Stimulated activated CD4-positive, alpha-beta T cell treated with anti-CD3 and anti-CD28 coated beads, TNF-alpha, amount 100 ng/mL, for 24 hours (primary cell): ENCODE data around the gene RPS28.
A peak's percentile ranks its signal among the peaks of the same experiment; 100 is the strongest.
"Not testable (repeated sequence)": the region's sequence is repeated elsewhere in the genome, so short reads cannot be mapped to it uniquely, and the experiment has no call there.

Experiments
- DNase-seq, 3 experiments: peaks; one replicate each; pipeline ENCODE4 v3.0.0-alpha.2; 2020; ENCODE audit warnings: low read depth in 3 of 3

The RPS28 gene

DNA sequence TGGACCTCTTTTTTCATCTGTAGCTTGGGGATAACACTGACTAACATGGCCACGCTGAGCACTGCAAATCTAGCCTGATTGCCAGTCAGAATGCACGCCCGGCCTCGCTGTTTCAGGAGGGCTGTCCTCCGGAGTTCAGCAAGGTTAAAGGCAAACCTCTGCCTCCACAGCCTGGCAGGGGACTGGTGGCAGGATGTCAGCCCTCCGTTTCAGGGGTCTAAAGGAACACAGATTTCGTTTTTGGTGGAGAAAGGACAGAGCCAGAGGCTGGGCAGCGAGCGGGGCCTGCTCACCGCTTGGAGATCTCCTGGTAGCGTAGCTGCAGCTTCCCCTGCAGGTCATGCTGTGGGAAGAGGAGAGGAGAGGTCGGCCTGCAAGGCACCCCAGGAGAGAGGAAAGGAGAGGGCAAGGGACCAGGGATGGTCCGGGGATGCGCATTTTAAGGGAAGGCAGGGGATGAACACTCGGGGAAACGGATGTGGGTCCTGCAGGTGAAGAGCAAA is 681 bp upstream of the RPS28 start:
- no peak for DNase-seq

- no peak for DNase-seq
Observed at GRCh38 chr19:8321986-8322637, 816 bp downstream of the RPS28 start.

DNA sequence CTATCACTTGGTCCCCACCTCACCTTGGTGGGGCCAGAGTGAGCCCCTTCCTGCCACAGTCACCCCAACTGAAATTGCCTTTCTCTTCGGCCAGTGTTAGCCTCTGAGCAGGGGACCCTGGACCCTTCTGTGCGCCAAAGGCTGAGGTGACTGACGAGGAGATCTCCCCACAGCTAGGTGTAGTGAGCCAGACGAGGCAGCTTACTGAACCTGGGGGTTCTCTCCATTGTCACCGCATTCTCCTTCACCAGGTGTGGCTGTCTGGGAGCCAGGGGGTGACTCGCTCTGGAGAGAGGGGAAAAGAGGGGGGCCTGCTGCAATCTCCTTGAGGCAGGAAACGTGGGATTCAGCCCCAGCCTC is 1.3 kb downstream of the RPS28 start:
- DNase-seq: no peak

- DNase-seq: no peak
Observed at GRCh38 chr19:8323781-8324185, 2.5 kb downstream of the RPS28 start.

DNA sequence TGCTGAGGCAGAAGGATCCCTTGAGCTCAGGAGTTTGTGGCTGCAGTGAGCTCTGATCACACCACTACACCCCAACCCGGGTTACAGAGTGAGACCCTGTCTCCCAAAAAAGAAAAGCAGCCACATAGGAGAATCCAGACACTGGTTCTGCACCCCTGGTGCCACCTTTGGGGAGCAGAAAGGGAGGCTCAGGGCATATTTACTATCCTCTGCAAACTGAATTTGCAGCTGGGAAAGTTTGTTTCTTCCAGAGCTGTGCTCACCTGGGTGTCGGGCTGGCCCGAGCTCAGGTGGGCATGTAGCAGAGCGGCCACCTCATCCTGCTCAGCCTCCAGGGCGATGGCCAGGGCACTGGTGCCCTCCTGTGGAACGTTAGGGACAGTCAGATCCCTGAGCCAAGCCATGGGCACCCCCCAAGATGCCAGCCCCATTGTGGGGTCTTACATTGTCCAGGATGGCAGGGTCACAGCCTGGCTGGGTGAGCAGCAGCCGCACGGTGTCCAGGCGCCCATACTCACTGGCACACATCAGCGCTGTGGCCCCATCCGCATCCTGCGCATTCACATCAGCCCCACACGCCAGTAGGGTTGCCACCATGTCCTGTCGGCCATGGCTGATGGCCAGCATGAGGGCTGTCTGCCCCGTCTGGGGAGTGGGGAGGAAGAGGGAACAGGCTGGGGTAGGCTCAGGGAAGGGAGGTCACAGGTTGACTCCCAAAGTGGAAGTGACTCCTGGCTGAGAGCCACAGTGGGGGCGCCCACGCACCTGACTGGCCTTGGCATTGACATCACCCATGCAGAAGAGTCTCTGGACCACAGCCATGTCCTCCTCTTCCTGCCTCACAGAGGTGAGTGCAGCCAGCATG is 3.1 kb downstream of the RPS28 start:
- DNase-seq: peak in 1 of 3 experiments; percentile 29

GRCh38 chr19:8325454-8325853 is 4.2 kb downstream of the RPS28 start:
- no peak for DNase-seq

GRCh38 chr19:8329996-8330395 is 8.7 kb downstream of the RPS28 start:
- no peak for DNase-seq

DNA sequence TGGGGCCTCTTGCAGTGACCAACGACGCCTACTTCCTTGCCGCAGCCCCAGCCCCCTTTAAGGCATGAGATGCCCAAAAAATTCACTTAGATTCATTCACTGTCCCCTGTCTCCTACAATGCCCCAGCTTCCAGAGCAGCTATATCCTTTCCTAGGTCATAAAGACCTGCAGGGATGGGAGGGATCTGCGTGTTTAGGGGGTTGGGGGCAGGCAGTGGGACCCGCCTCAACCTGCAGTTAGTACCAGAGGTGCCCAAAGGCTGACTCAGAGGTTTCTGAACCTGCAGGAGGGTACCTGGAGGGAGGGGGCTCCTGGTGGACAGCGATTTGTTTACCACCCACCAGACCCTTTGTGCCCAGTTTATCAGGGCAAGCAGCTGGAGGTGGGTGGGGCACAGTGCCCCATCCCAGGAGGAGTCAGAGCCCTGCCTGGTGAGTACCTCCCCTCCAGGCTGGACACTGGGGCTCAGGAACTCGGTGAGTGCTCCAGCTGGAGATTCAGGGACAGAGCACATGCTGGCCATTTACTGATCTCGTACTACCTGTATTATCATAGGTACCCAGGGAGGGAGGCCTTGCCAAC is 10.1 kb downstream of the RPS28 start:
- DNase-seq: no peak

GRCh38 chr19:8332976-8333766 is 11.9 kb downstream of the RPS28 start:
- DNase-seq: no peak

DNA sequence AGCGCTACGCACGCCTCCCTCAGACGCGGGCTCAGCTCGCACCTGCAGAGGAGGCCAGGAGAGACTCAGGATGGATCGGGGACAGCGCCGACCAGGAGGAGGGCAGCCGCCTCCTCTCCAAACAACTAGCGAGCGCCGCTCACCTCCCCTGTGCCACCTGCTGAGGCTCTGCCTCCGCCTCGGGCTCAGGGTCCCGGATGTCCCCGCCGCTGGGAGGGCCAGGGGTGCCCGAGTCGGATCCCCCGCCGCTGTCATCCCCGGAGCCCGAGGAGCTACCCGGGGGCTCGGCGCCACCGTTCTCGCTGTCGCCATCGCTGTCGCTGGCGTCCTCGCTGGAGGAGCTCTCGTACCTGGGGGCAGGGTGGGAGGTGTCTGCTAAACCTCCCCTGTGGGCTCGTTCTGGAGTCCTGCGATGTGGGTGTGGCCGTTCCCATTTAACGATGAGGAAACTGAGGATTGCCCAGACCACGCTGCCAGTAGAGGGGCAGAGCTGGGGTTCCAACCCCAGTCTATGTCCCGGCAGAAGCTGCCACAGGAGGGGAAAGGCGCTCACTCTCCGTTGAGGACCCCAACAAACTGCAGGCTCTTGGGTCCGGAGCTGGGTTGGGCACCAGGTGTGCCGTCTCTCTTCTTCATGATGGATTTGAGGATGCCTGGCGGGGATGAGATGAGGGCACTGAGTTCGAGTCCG is 12.6 kb downstream of the RPS28 start:
- DNase-seq: no peak

- DNase-seq: peak in 1 of 3 experiments; percentile 49
Observed at GRCh38 chr19:8334458-8335342, 13.4 kb downstream of the RPS28 start.

DNA sequence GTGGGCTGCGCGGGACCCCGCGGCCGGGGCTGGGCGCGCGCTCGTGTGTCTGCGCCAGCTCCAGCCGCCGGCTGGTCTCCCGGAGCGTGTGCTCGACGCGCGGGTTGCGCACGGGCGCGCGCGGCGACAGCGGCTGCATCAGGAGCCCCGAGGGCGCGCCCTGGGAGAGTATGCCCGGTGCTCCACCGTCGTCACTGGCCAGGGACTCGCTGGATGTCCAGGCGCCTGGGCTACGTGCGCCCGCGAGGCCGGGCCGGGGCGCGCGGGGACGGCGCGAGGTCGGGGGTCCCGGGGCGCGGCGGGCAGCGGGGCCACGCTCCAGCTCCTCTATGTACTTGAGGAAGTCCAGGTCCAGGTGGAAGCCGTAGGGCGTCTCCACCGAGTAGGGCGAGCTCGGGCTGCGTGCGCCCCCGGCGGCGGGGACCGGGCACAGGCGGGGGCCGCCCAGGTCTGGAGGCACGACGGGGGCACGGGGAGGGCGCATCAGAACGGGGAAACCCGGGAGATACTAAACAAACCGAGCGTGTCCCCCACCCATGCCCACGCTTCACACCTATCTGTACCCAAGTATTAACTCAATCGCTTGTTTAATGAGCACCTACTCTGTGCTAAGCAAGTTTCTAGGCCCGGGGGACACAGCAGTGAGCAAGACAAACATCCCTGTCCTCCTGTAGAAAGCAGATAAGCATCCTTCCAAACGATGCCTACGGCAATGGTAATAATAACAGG is 14.2 kb downstream of the RPS28 start:
- DNase-seq: peak in 1 of 3 experiments; percentile 34

DNA sequence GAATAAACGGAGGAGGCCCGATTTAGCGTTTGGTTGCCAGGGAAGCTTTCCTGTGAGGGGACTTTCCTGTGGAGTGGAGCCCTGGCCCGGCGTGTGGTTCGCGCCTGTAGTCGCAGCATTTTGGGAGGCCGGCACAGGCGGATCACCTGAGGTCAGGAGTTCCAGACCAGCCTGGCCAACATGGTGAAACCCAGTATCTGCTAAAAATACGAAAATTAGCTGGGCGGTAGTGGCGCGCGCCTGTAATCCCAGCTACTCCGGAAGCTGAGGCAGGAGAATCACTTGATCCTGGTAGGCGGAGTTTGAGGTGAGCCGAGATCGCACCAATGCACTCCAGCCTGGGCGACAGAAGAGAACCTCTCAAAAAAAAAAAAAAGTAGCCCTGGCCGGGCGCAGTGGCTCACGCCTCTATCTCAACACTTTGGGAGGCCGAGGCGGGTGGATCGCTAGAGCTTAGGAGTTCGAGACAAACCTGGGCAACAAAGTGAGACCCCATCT is 14.8 kb downstream of the RPS28 start:
- DNase-seq: no peak

GRCh38 chr19:8336660-8337059 is 15.4 kb downstream of the RPS28 start:
- DNase-seq: no peak

- no peak for DNase-seq
Observed at GRCh38 chr19:8337728-8338127, 16.4 kb downstream of the RPS28 start.

DNA sequence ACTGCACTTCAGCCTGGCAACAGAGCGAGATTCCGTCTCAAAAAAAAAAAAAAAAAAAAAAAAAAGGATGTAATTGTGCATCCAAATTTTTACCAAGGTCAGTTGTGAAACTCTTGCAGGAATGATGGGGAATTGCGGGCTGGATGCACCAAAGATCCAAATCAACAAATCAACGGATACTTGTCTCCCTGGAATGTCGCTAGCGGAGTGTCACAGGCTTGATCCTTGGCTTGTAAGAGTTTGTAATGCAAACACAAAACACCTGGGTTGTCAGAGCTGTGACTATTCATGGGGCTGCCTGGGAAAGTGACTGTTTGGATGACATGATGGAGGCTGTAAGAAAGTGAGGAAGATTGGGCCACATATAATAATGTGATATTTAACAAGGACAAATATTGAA is 17.5 kb downstream of the RPS28 start:
- no peak for DNase-seq

- DNase-seq: no peak
Observed at GRCh38 chr19:8340341-8341096, 19.2 kb downstream of the RPS28 start.

- not testable (repeated sequence) for DNase-seq
Observed at GRCh38 chr19:8341504-8341903, 20.2 kb downstream of the RPS28 start.

DNA sequence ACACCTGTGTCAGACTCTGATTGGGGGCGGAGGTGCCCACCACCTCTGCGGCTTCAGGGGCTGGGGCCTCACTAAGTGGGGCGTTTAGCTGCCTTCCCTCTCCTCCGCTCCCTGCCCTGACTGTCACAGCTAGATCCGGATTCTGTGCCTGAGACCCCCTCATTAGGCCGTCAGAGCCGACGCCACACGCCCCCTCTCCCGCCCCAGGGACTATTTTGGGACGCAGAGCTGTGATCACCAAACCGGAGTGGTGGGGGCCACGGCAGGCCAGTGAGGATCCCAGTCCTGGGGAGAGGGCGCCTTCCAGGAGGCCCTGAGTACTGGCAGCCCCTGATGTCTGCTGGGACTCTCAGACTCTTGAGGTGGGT is 21.0 kb downstream of the RPS28 start:
- DNase-seq: no peak
